B cell (primary cell): Measurements from ENCODE around the gene DRP2.

ENCODE experiments used
- CTCF ChIP-seq: fragments of 200-600 bp; IDR thresholded peaks from one replicate; pipeline ENCODE4 v1.8.0; 2022; ENCODE audit warnings: antibody characterized with exemption, mild to moderate bottlenecking
- EZH2 ChIP-seq: IDR thresholded peaks from 2 replicates; pipeline ENCODE4 v1.6.1; 2012; ENCODE audit warnings: borderline replicate concordance, low read depth, mild to moderate bottlenecking, moderate library complexity, low read length; ENCODE audit not compliant: insufficient read depth, poor library complexity, severe bottlenecking

GRCh38 chrX:101191217-101191750 lies 28.3 kb upstream of the DRP2 start:
- no peak for TF ChIP-seq CTCF
- no peak for TF ChIP-seq EZH2
